Transverse colon (tissue), 4 donors: ENCODE measurements around the gene C3orf52. TPM values are rescaled to one million over a fixed set of nuclear protein-coding genes. Genes with fewer than 3 reads are reported as not detected.

Source experiments
- DNase-seq: peaks from one replicate; pipeline ENCODE4 v3.0.0-alpha.2; 2019
- H3K27ac ChIP-seq, 4 donors: fragments of 200-600 bp; sonication (generic); 2 replicates each; pipeline ENCODE4 v1.5.1; 2016 to 2018; ENCODE audit warnings: inconsistent platforms in 4 of 4
- H3K27me3 ChIP-seq: fragments of 200-600 bp; sonication (generic); 2 replicates; pipeline ENCODE4 v1.5.1; 2017; ENCODE audit warnings: inconsistent platforms
- H3K36me3 ChIP-seq, 4 donors: fragments of 200-600 bp; sonication (generic); 2 replicates each; pipeline ENCODE4 v1.5.1; 2017 to 2019; ENCODE audit warnings: inconsistent platforms in 4 of 4
- H3K4me1 ChIP-seq, 4 donors: fragments of 200-600 bp; sonication (generic); 2 replicates each; pipeline ENCODE4 v1.5.1; 2017 to 2020; ENCODE audit warnings: inconsistent platforms in 4 of 4
- H3K4me3 ChIP-seq, 4 donors: fragments of 200-600 bp; sonication (generic); 1 replicate in 1 of 4; 2 replicates in 3 of 4; pipeline versions ENCODE4 v1.5.1 to v1.6.1; 2017 to 2019; ENCODE audit warnings: inconsistent platforms in 4 of 4
- H3K9me3 ChIP-seq, 2 donors: fragments of 200-600 bp; sonication (generic); 2 replicates each; pipeline ENCODE4 v1.5.1; 2017 to 2019; ENCODE audit warnings: inconsistent platforms in 2 of 2
- CTCF ChIP-seq, 5 experiments: fragments of 200-600 bp in 3 of 5; fragments of 450-650 bp in 2 of 5; sonication (generic) in 3 of 5; IDR thresholded peaks; 1 replicate in 2 of 5; 2 replicates in 3 of 5; pipeline ENCODE4 v1.5.1; 2016 to 2017; ENCODE audit warnings: antibody characterized with exemption in 5 of 5, inconsistent platforms in 3 of 5, mild to moderate bottlenecking in 2 of 5, moderate library complexity in 1 of 5
- EP300 ChIP-seq: sonication (generic); formaldehyde crosslinking; IDR thresholded peaks from one replicate; pipeline ENCODE4 v1.6.1; 2017; ENCODE audit warnings: antibody characterized with exemption, low read depth
- POLR2A ChIP-seq: fragments of 450-650 bp; IDR thresholded peaks from one replicate; pipeline ENCODE4 v1.6.1; 2016; ENCODE audit warnings: antibody characterized with exemption, mild to moderate bottlenecking, moderate library complexity
- POLR2AphosphoS5 ChIP-seq, 3 donors: sonication (generic); formaldehyde crosslinking; IDR thresholded peaks; one replicate each; pipeline ENCODE4 v1.6.1; 2016; ENCODE audit warnings: antibody characterized with exemption in 3 of 3
- WGBS, 2 donors: methylation state at CpG; one replicate each; pipeline ENCODE4 v1.1.5; 2018; ENCODE audit warnings: low coverage in 1 of 2; 5-methylcytosine and 5-hydroxymethylcytosine counted together
- in situ Hi-C, 4 donors: fragments of 200-750 bp; cut with MboI; loops; one replicate each; pipeline versions ENCODE4 v1.15.0 to v1.15.1; 2017; ENCODE audit warnings: low sequenced_read_pairs in 3 of 4, low pct_ligation_motif_present in 1 of 4, low pct_unique_long_range_greater_than_20kb in 1 of 4
- intact Hi-C: fragments of 100-400 bp; cut with DNase I; formaldehyde crosslinking; loops from one replicate; pipeline ENCODE4 v1.15.1; 2023; ENCODE audit warnings: low total_unique reads
- total RNA-seq, 4 donors: library from RNA; depleted of rRNA; stranded (reverse); fragments of >200 nt; gene quantifications; one replicate each; pipeline ENCODE4 v1.1.0, GENCODE V29; 2016

Gene C3orf52
- total RNA-seq, 4 donors from 2014 or later, result 26.9 to 65.7 (median 47.1) TPM

- TF ChIP-seq EP300, result no peak
- no peak for TF ChIP-seq POLR2A
- no peak for TF ChIP-seq CTCF (IDR thresholded peaks at IDR 0.05)
- TF ChIP-seq POLR2AphosphoS5 (IDR thresholded peaks at IDR 0.05), result no peak
- in situ Hi-C loops (no loop called here), intact Hi-C loops (no loop called here)
- H3K27ac ChIP-seq, result peak overlapping the region in 2 of 4 donors; percentile 12 to 13
- WGBS, 2 donors, result 37 to 38% methylated on average over 2 of the region's 2 CpGs
- H3K9me3 ChIP-seq, result no peaks in the 10 kb centered on the region
- H3K4me3 ChIP-seq, result no peak overlapping the region
- no peaks in the 10 kb centered on the region for H3K36me3 ChIP-seq
- no peaks in the 10 kb centered on the region for H3K27me3 ChIP-seq
- peaks cover 0 to 47% (median 20%) of the 10 kb centered on the region in 4 donors for H3K4me1 ChIP-seq
- DNase-seq, result no peak
These were observed 10.0 kb downstream of the C3orf52 start for GRCh38 chr3:112096176-112096575.

GRCh38 chr3:112097378-112097777 is 11.2 kb downstream of the C3orf52 start:
- no peaks in the 10 kb centered on the region for H3K27me3 ChIP-seq
- TF ChIP-seq POLR2AphosphoS5 (IDR thresholded peaks at IDR 0.05), result peak in 2 of 3 donors; percentile 60 to 62
- TF ChIP-seq CTCF (IDR thresholded peaks at IDR 0.05), result no peak
- TF ChIP-seq POLR2A, result no peak
- intact Hi-C loops (no loop called here), in situ Hi-C loops (no loop called here)
- peak overlapping the region; percentile 13 to 39 (median 32) for H3K27ac ChIP-seq
- peaks cover 0 to 36% (median 14%) of the 10 kb centered on the region in 4 donors for H3K4me1 ChIP-seq
- no peaks in the 10 kb centered on the region for H3K36me3 ChIP-seq
- no peaks in the 10 kb centered on the region for H3K9me3 ChIP-seq
- 15 to 33% methylated on average over 2 to 4 of the region's 4 CpGs for WGBS, 2 donors
- no peak overlapping the region for H3K4me3 ChIP-seq
- DNase-seq, result peak; percentile 71

DNA sequence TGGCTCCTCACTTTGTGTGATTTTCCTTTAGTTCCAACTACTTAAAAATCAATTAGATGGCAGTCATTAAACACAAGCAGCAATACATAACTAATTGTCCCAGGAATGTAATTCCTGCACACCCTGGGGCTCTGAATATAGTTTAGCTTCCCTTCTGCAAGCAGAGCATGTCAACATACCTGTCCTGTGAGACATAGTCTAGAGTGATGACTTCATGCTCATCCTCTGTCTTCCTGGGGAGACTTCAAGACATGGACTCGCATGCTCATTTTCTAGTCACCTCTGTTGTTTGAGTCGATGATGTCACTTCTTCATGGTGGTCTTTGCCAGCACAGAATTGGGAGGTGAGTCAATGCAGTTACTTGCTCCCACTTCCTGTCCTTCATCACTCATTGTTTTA is 15.7 kb downstream of the C3orf52 start:
- TF ChIP-seq POLR2AphosphoS5 (IDR thresholded peaks at IDR 0.05) (no peak), CTCF (IDR thresholded peaks at IDR 0.05) (no peak), POLR2A (no peak), EP300 (no peak)
- Histone ChIP-seq H3K27ac (no peak overlapping the region), H3K36me3 (no peaks in the 10 kb centered on the region), H3K27me3 (no peaks in the 10 kb centered on the region), H3K9me3 (no peaks in the 10 kb centered on the region), H3K4me1 (peaks cover 0 to 11% (median 7%) of the 10 kb centered on the region in 4 donors), H3K4me3 (no peak overlapping the region)
- WGBS, 2 donors, result 95% methylated on average over 2 of the region's 2 CpGs; no CpG with 5 or more reads in 1 of the 2 donors
- DNase-seq, result no peak
- in situ Hi-C loops, result loop anchor here in 2 of 4 donors (25.0 kb wide), 3 partner anchors 185 to 885 kb away; partner anchors contain the start of genes CD200R1 (in 1 of the 2), GTPBP8 (in 1 of the 2) and SLC9C1 (in 1 of the 2)
- intact Hi-C loops, result no loop called here

DNA sequence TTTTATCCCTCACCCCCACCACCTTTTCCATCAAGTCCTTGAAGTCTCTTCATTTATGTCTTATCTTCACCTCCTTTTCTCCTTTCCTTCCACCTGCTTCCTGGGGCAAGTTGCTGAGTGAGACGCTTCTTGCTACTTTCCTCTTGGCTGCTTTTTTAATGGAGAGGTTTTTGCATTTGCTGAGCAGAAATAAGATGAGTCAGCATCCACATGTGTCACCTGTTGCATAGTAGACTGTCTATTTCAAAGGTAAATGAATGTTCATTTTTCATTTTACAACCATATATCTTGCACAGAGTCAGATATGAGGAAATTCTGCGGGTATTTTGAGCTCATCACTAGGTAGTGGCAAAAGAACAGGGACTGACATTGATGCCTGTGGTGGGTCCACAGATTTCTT is 18.6 kb downstream of the C3orf52 start:
- no peaks in the 10 kb centered on the region for H3K9me3 ChIP-seq
- in situ Hi-C loops, result loop anchor here in 2 of 4 donors (25.0 kb wide), 3 partner anchors 183 to 883 kb away; partner anchors contain the start of genes CD200R1 (in 1 of the 2), GTPBP8 (in 1 of the 2) and SLC9C1 (in 1 of the 2)
- H3K27me3 ChIP-seq, result no peaks in the 10 kb centered on the region
- peaks cover 0 to 8% (median 1%) of the 10 kb centered on the region in 4 donors for H3K4me1 ChIP-seq
- TF ChIP-seq CTCF (IDR thresholded peaks at IDR 0.05), result no peak
- TF ChIP-seq POLR2A, result no peak
- no peak for TF ChIP-seq EP300
- TF ChIP-seq POLR2AphosphoS5 (IDR thresholded peaks at IDR 0.05), result no peak
- H3K4me3 ChIP-seq, result no peak overlapping the region
- intact Hi-C loops, result no loop called here
- no peak for DNase-seq
- WGBS, 2 donors, result 90 to 98% methylated on average over 2 of the region's 2 CpGs
- H3K36me3 ChIP-seq, result no peaks in the 10 kb centered on the region
- H3K27ac ChIP-seq, result no peak overlapping the region
